HTR-8/SVneo (cell line): Measurements from ENCODE around the gene ACSS3.
"Not testable (repeated sequence)": the region's sequence is repeated elsewhere in the genome, so short reads cannot be mapped to it uniquely, and the experiment has no call there.

Experiments used
- DNase-seq: peaks from one replicate; pipeline ENCODE4 v3.0.0; 2011; ENCODE audit warnings: low spot score, mixed read lengths; ENCODE audit not compliant: insufficient read length
- FAIRE-seq: peaks from 2 replicates; lab custom pipeline; 2011; peaks lifted over from hg19 to GRCh38; lab: Jason Lieb, UNC

Gene ACSS3

GRCh38 chr12:81162391-81163136 is 84.7 kb downstream of the ACSS3 start:
- FAIRE-seq (no peak), DNase-seq (no peak)

- FAIRE-seq (no peak), DNase-seq (no peak)
Observed at GRCh38 chr12:81164827-81165226, 86.9 kb downstream of the ACSS3 start.

DNA sequence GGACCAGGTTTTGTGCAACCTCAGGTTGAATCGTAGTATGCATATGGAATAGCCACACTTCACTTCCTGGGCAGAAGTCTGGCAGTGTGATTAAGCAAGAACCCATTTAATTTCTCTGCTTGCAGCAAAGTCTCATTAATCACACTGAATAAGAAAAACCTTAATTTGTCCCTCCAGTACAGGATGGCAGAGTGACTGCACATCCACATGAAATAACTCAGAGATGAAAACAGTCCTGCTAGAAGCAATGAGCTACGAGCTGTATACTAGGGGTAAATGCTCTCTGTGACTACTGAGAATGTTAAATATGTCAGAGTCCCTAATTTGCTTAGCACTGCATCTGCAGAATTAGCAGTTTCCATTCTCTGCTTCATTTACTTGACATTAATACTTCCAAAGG is 88.9 kb downstream of the ACSS3 start:
- FAIRE-seq, result no peak
- DNase-seq, result no peak

DNA sequence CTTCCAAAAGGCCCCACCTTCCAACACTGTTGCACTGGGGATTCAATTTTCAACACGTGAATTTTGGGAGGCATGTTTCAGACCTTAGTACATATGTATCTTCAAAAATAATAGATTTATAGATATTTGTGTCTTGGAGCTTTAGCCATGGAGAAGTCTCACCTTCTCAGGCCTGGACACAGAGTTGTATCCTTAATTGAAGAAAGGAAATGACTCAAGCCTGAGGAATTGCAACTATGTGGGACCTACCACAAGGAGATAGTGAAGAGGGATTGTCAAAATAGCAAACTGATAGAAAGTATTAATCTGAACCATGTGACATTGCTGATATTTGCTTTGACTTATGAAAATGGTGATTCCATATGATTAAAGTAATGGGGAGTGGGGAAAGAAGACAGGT is 89.8 kb downstream of the ACSS3 start:
- DNase-seq (no peak), FAIRE-seq (no peak)

GRCh38 chr12:81168445-81168844 is 90.6 kb downstream of the ACSS3 start:
- no peak for DNase-seq
- no peak for FAIRE-seq

- DNase-seq, result no peak
Observed at GRCh38 chr12:81170072-81170471, 92.2 kb downstream of the ACSS3 start.

GRCh38 chr12:81172851-81173250 is 95.0 kb downstream of the ACSS3 start:
- no peak for DNase-seq
- no peak for FAIRE-seq

More at GRCh38 chr12:81170072-81170471, 92.2 kb downstream of the ACSS3 start:
- FAIRE-seq, result no peak

GRCh38 chr12:81174664-81175063 is 96.8 kb downstream of the ACSS3 start:
- FAIRE-seq (no peak), DNase-seq (no peak)

GRCh38 chr12:81176796-81177195 is 98.9 kb downstream of the ACSS3 start:
- no peak for FAIRE-seq

DNA sequence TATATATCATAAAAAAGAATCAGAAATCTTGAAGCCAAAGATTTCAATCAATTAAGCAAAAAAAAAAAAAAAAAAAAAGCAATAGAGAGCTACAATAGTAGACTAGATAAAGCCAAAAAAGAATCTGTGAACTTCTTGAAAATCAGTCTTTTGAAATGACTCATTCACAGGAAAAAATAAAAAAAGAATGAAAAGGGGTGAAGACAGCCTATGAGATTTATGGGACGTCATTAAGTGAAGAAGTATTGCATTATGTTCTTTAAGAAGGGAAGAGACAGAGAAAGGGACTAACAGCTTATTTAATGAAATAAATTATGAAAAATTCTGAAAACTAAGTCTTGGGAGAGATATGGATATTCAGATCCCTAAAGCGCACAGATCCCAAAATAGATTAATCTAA is 103.8 kb downstream of the ACSS3 start:
- no peak for FAIRE-seq

More at GRCh38 chr12:81176796-81177195, 98.9 kb downstream of the ACSS3 start:
- DNase-seq, result no peak

GRCh38 chr12:81187686-81188085 is 109.8 kb downstream of the ACSS3 start:
- no peak for FAIRE-seq
- DNase-seq, result no peak

More for the DNA sequence above, 103.8 kb downstream of the ACSS3 start:
- no peak for DNase-seq

- FAIRE-seq, result no peak
Observed at GRCh38 chr12:81196595-81196994, 118.7 kb downstream of the ACSS3 start.

GRCh38 chr12:81200561-81200960 is 122.7 kb downstream of the ACSS3 start:
- not testable (repeated sequence) for FAIRE-seq, DNase-seq

More at GRCh38 chr12:81196595-81196994, 118.7 kb downstream of the ACSS3 start:
- DNase-seq, result no peak

DNA sequence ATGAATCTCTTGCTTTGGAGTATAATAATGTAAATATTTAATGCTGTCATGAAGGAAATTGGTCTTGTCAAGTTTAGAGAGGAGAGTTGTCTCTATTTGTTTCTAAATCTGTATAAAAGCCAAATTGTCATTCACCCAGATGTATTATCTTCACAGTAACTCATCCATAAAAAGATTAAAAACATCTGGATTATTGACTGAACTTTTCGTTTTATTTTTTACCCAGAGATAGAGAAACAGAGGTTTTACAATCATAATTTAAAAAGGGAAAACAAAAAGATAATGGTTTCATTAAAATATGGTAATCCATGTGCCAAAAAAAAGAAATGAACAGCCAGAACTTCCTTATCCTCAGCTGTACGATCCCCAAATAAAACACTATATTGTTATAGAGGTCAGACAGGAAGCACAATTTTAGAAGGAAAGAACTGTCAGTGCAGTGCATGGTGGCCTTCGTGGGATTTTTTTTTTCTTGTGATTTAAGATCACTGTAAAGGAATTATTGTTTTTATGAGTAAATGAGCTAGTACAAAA is 125.9 kb downstream of the ACSS3 start:
- FAIRE-seq, result no peak
- no peak for DNase-seq

- FAIRE-seq (no peak), DNase-seq (no peak)
Observed at GRCh38 chr12:81205416-81205815, 127.5 kb downstream of the ACSS3 start.

- FAIRE-seq (no peak), DNase-seq (no peak)
Observed at GRCh38 chr12:81206429-81206828, 128.6 kb downstream of the ACSS3 start.

- DNase-seq, result no peak
- FAIRE-seq, result no peak
Observed at GRCh38 chr12:81207173-81207572, 129.3 kb downstream of the ACSS3 start.

DNA sequence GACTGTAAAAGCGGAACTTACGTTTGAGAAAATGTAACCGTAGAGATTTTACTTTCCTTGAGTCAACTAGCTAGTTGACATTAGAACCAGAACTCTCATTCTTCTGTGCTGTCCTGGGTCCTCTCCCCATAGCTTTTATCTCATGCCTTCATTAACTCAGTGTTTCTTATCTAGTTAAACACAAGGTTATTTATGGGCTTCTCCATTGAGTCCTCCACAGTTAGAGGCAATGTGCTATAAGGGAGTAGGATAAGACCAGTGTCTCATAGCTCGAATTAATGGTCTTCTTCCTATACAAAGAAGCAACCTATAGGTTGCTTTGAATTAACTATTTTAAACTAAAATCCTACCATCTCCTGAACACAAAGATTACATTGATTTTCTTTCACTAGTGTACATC is 129.8 kb downstream of the ACSS3 start:
- no peak for DNase-seq

DNA sequence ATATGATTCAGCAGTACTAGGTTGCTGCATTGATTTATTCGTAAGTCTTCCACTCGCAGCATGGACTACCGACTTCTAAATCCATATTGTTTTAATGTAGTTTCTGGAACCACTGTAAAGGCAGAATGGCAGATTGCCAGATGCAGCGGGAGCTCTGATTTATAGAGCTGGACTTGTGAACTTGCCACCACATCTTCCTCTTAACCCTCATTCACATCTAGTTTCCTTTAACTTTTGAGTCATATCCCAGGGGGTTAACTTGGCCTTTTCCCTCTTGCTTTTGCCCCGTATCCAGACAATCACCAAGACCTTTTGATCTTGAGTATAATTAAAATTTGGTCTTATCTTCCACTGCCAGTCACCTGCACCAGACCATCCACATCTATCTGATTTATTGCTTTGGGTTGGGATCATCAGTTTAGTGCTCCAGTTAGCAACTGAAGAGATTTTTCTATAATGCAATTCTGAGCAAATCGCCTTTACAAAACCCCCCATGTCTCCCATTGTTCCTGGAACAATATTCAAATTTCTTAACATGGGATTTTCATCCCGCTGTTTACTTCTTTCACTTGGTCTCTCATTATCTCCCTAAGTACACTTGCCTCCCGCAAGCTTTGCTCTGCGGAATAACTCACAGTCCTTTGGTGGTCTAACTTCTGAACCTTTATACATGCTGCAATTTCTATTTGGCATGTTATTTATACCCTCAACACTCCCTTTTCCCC is 130.5 kb downstream of the ACSS3 start:
- DNase-seq (no peak), FAIRE-seq (no peak)

More for the DNA sequence above, 129.8 kb downstream of the ACSS3 start:
- FAIRE-seq, result no peak

GRCh38 chr12:81209012-81209411 is 131.1 kb downstream of the ACSS3 start:
- FAIRE-seq (no peak), DNase-seq (no peak)

DNA sequence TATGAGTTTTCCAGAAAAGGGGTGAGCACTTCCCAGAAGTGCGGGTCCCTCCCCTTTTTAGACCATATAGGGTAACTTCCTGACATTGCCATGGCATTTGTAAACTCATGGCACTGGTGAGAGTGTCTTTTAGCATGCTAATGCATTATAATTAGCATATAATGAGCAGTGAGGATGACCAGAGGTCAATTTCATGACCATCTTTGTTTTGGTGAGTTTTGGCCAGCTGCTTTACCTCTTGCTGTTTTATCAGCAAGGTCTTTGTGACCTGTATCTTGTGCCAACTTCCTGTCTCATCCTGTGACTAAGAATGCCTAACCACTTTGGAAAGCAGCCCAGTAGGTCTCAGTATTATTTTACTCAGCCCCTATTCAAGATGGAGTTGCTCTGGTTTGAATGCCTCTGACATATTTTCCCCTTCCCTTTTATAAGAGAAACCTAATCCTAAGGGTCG is 131.9 kb downstream of the ACSS3 start:
- FAIRE-seq, DNase-seq: not testable (repeated sequence)
